Adipose tissue (tissue), 3 donors: Measurements from ENCODE around the gene MAPKAPK3. TPM values are rescaled to one million over a fixed set of nuclear protein-coding genes. Genes with fewer than 3 reads are reported as not detected.

Experiments
- H3K27ac ChIP-seq: one replicate; pipeline ENCODE4 v1.5.1; 2013; ENCODE audit warnings: low read depth, low read length
- WGBS, 3 donors: extraction: QIAGEN DNeasy Blood & Tissue Kit; methylation state at CpG; one replicate each; pipeline ENCODE4 v1.1.7; 2013; 5-methylcytosine and 5-hydroxymethylcytosine counted together
- polyA plus RNA-seq, 3 donors: library from polyadenylated mRNA; stranded (reverse); fragments of 200-250 nt; gene quantifications; one replicate each; pipeline ENCODE4 v1.2.3, GENCODE V29; 2013
- donor health status: healthy with polysubstance abuse.
- donor health status: Bipolar disorder and iron deficiency.
- donor health status: healthy.

MAPKAPK3 gene
- polyA plus RNA-seq, 3 donors: 25.6 to 31.9 (median 30.6) TPM

- 40 to 48% (median 43%) methylated on average over 6 of the region's 6 CpGs for WGBS, 3 donors
- no peak overlapping the region for H3K27ac ChIP-seq
Observed at GRCh38 chr3:50617911-50618481, 1.0 kb downstream of the MAPKAPK3 start.

GRCh38 chr3:50620420-50620819 is 3.5 kb downstream of the MAPKAPK3 start:
- peak overlapping the region; percentile 81 for H3K27ac ChIP-seq
- WGBS, 3 donors: 47 to 86% (median 63%) methylated on average over 1 of the region's 1 CpG

GRCh38 chr3:50620820-50621219 is 3.9 kb downstream of the MAPKAPK3 start:
- no peak overlapping the region for H3K27ac ChIP-seq
- 39 to 77% (median 40%) methylated on average over 4 of the region's 4 CpGs for WGBS, 3 donors

GRCh38 chr3:50622881-50623280 is 5.9 kb downstream of the MAPKAPK3 start:
- WGBS, 3 donors: 82 to 90% (median 88%) methylated on average over 3 of the region's 3 CpGs
- H3K27ac ChIP-seq: no peak overlapping the region

- WGBS, 3 donors: 30 to 33% (median 30%) methylated on average over 6 of the region's 6 CpGs
- H3K27ac ChIP-seq: no peak overlapping the region
Observed at GRCh38 chr3:50623840-50624474, 7.0 kb downstream of the MAPKAPK3 start.

- WGBS, 3 donors: 95% methylated on average over 2 of the region's 2 CpGs
- no peak overlapping the region for H3K27ac ChIP-seq
Observed at GRCh38 chr3:50624634-50625033, 7.7 kb downstream of the MAPKAPK3 start.

GRCh38 chr3:50625231-50626182 is 8.6 kb downstream of the MAPKAPK3 start:
- 73 to 80% (median 79%) methylated on average over 18 of the region's 18 CpGs for WGBS, 3 donors
- no peak overlapping the region for H3K27ac ChIP-seq

- no peak overlapping the region for H3K27ac ChIP-seq
- 82 to 92% (median 82%) methylated on average over 3 of the region's 3 CpGs for WGBS, 3 donors
Observed at GRCh38 chr3:50626401-50626800, 9.4 kb downstream of the MAPKAPK3 start.

- H3K27ac ChIP-seq: no peak overlapping the region
- 58 to 67% (median 60%) methylated on average over 6 of the region's 6 CpGs for WGBS, 3 donors
Observed at GRCh38 chr3:50627407-50628051, 10.6 kb downstream of the MAPKAPK3 start.

GRCh38 chr3:50628601-50629000 is 11.7 kb downstream of the MAPKAPK3 start:
- H3K27ac ChIP-seq: no peak overlapping the region
- WGBS, 3 donors: 95 to 98% (median 96%) methylated on average over 3 of the region's 3 CpGs

GRCh38 chr3:50630394-50630793 is 13.4 kb downstream of the MAPKAPK3 start:
- 86 to 96% (median 88%) methylated on average over 6 of the region's 6 CpGs for WGBS, 3 donors

GRCh38 chr3:50630877-50631276 is 13.9 kb downstream of the MAPKAPK3 start:
- WGBS, 3 donors: 60 to 87% (median 67%) methylated on average over 7 of the region's 7 CpGs
- no peak overlapping the region for H3K27ac ChIP-seq

More at GRCh38 chr3:50630394-50630793, 13.4 kb downstream of the MAPKAPK3 start:
- H3K27ac ChIP-seq: no peak overlapping the region

GRCh38 chr3:50632450-50632849 is 15.5 kb downstream of the MAPKAPK3 start:
- H3K27ac ChIP-seq: no peak overlapping the region
- WGBS, 3 donors: 37 to 61% (median 42%) methylated on average over 5 of the region's 5 CpGs

GRCh38 chr3:50633230-50633790 is 16.4 kb downstream of the MAPKAPK3 start:
- 53 to 73% (median 64%) methylated on average over 5 of the region's 5 CpGs for WGBS, 3 donors
- H3K27ac ChIP-seq: no peak overlapping the region

GRCh38 chr3:50635066-50635465 is 18.1 kb downstream of the MAPKAPK3 start:
- H3K27ac ChIP-seq: no peak overlapping the region

GRCh38 chr3:50637011-50637410 is 20.1 kb downstream of the MAPKAPK3 start:
- 86 to 94% (median 86%) methylated on average over 4 of the region's 4 CpGs for whole genome bisulfite sequencing, 3 donors
- no peak overlapping the region for H3K27ac ChIP-seq

GRCh38 chr3:50637945-50638344 is 21.0 kb downstream of the MAPKAPK3 start:
- no peak overlapping the region for H3K27ac ChIP-seq

GRCh38 chr3:50639055-50639494 is 22.1 kb downstream of the MAPKAPK3 start:
- no peak overlapping the region for H3K27ac ChIP-seq

More at GRCh38 chr3:50637945-50638344, 21.0 kb downstream of the MAPKAPK3 start:
- 57 to 68% (median 59%) methylated on average over 3 of the region's 3 CpGs for WGBS, 3 donors

More at GRCh38 chr3:50639055-50639494, 22.1 kb downstream of the MAPKAPK3 start:
- 86 to 92% (median 91%) methylated on average over 6 of the region's 6 CpGs for WGBS, 3 donors
